ENCODE data around the gene DNAJB4. TPM values are rescaled to one million over a fixed set of nuclear protein-coding genes. Genes with fewer than 3 reads are reported as not detected.

Gene DNAJB4
- total and polyA plus RNA-seq, 7 donors, result 34.9 to 209 (median 107) TPM

- Histone ChIP-seq H3K9me3 (no peaks in the 10 kb centered on the region), H3K4me3 (peak within 1 kb of the TSS; percentile 79), H3K4me1 (peaks cover 22% of the 10 kb centered on the region), H3K36me3 (ENCODE audit: insufficient read depth in 1 of 2, low read depth in 1 of 2) (no peaks in the 10 kb centered on the region), H3K27me3 (ENCODE audit: insufficient read depth in 3 of 3, low read length in 2 of 3) (no peaks in the 10 kb centered on the region), H3K27ac (peak within 1 kb of the TSS; percentile 77)
- peak; percentile 49 to 73 for DNase-seq
- TF ChIP-seq, protein P1, sequence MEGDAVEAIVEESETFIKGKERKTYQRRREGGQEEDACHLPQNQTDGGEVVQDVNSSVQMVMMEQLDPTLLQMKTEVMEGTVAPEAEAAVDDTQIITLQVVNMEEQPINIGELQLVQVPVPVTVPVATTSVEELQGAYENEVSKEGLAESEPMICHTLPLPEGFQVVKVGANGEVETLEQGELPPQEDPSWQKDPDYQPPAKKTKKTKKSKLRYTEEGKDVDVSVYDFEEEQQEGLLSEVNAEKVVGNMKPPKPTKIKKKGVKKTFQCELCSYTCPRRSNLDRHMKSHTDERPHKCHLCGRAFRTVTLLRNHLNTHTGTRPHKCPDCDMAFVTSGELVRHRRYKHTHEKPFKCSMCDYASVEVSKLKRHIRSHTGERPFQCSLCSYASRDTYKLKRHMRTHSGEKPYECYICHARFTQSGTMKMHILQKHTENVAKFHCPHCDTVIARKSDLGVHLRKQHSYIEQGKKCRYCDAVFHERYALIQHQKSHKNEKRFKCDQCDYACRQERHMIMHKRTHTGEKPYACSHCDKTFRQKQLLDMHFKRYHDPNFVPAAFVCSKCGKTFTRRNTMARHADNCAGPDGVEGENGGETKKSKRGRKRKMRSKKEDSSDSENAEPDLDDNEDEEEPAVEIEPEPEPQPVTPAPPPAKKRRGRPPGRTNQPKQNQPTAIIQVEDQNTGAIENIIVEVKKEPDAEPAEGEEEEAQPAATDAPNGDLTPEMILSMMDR (IDR thresholded peaks at IDR 0.05), result no peak
- intact Hi-C loops (cut with DNase I), result loop anchor here (2.0 to 5.0 kb wide), 3 partner anchors 34 to 67 kb away; partner anchors contain the start of gene FUBP1 (in 1 of the 2)
- ATAC-seq, result peak; percentile 78 to 86 (median 82)
- 5 to 8% (median 8%) methylated on average over 74 to 85 of the region's 85 CpGs for WGBS, 3 donors
These were observed 41.4 kb downstream of the DNAJB4 start, which contains the start of gene GIPC2 for GRCh38 chr1:78045926-78046778. TSS of gene GIPC2 (plus strand) at chr1:78045966. CDS start at chr1:78046095, 129 bp downstream.

- DNase-seq (no peak), ATAC-seq (peak in 3 of 4 donors; percentile 53 to 74 (median 59))
- 16 to 31% (median 22%) methylated on average over 5 of the region's 5 CpGs for WGBS, 3 donors
- Histone ChIP-seq H3K4me3 (peak overlapping the region; percentile 79), H3K27me3 (ENCODE audit: insufficient read depth in 3 of 3, low read length in 2 of 3) (no peaks in the 10 kb centered on the region), H3K4me1 (peaks cover 23% of the 10 kb centered on the region), H3K27ac (peak overlapping the region; percentile 77), H3K36me3 (ENCODE audit: insufficient read depth in 1 of 2, low read depth in 1 of 2) (no peaks in the 10 kb centered on the region), H3K9me3 (no peaks in the 10 kb centered on the region)
- TF ChIP-seq, protein P1 (IDR thresholded peaks at IDR 0.05), result peak; percentile 17
- intact Hi-C loops (cut with DNase I), result loop anchor here (2.0 to 5.0 kb wide), 3 partner anchors 35 to 68 kb away; partner anchors contain the start of gene FUBP1 (in 1 of the 2)
These were observed 42.4 kb downstream of the DNAJB4 start for GRCh38 chr1:78047106-78047505.

GRCh38 chr1:78047631-78048030 is 42.9 kb downstream of the DNAJB4 start:
- intact Hi-C loops (cut with DNase I), result loop anchor here (2.0 to 5.0 kb wide), 3 partner anchors 35 to 69 kb away; partner anchors contain the start of gene FUBP1 (in 1 of the 2)

DNA sequence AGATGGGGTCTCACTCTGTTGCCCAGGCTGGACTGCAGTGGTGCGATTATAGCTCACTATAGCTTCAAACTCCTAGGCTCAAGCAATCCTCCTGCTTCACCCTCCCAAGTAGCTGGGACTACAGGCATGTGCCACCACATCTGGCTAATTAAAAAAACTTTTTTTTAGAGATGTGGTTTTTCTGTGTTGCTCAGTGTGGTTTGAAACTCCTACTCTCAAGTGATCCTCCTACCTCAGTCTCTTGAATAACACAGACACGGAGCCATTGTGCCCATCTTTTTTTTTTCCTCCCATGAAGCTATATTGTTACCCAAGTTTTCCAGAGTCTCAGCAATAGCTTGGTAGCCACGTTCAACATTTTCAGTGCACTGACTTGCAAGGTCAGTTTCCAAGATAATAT is 43.7 kb downstream of the DNAJB4 start:
- Histone ChIP-seq H3K27me3 (ENCODE audit: insufficient read depth in 3 of 3, low read length in 2 of 3) (no peaks in the 10 kb centered on the region), H3K9me3 (no peaks in the 10 kb centered on the region), H3K36me3 (ENCODE audit: insufficient read depth in 1 of 2, low read depth in 1 of 2) (no peaks in the 10 kb centered on the region), H3K4me1 (peaks cover 36% of the 10 kb centered on the region), H3K27ac (no peak overlapping the region), H3K4me3 (no peak overlapping the region)
- ATAC-seq (no peak), DNase-seq (no peak)
- TF ChIP-seq, protein P1 (IDR thresholded peaks at IDR 0.05), result no peak
- WGBS, 3 donors, result 69 to 80% (median 75%) methylated on average over 3 of the region's 3 CpGs
- intact Hi-C loops (cut with DNase I), result loop anchor here (5.0 kb wide), 2 partner anchors 36 to 64 kb away; no protein-coding TSS in a partner anchor

More at GRCh38 chr1:78047631-78048030, 42.9 kb downstream of the DNAJB4 start:
- ATAC-seq (no peak), DNase-seq (no peak)
- 22 to 36% (median 26%) methylated on average over 3 of the region's 3 CpGs for WGBS, 3 donors
- no peaks in the 10 kb centered on the region for H3K36me3 ChIP-seq (ENCODE audit: insufficient read depth in 1 of 2, low read depth in 1 of 2)
- H3K4me1 ChIP-seq, result peaks cover 28% of the 10 kb centered on the region
- H3K9me3 ChIP-seq, result no peaks in the 10 kb centered on the region
- peak overlapping the region; percentile 79 for H3K4me3 ChIP-seq
- TF ChIP-seq, protein P1 (IDR thresholded peaks at IDR 0.05), result no peak
- peak overlapping the region; percentile 77 for H3K27ac ChIP-seq
- no peaks in the 10 kb centered on the region for H3K27me3 ChIP-seq (ENCODE audit: insufficient read depth in 3 of 3, low read length in 2 of 3)
